Measurements from ENCODE around the gene KCNH1.

KCNH1 gene

DNA sequence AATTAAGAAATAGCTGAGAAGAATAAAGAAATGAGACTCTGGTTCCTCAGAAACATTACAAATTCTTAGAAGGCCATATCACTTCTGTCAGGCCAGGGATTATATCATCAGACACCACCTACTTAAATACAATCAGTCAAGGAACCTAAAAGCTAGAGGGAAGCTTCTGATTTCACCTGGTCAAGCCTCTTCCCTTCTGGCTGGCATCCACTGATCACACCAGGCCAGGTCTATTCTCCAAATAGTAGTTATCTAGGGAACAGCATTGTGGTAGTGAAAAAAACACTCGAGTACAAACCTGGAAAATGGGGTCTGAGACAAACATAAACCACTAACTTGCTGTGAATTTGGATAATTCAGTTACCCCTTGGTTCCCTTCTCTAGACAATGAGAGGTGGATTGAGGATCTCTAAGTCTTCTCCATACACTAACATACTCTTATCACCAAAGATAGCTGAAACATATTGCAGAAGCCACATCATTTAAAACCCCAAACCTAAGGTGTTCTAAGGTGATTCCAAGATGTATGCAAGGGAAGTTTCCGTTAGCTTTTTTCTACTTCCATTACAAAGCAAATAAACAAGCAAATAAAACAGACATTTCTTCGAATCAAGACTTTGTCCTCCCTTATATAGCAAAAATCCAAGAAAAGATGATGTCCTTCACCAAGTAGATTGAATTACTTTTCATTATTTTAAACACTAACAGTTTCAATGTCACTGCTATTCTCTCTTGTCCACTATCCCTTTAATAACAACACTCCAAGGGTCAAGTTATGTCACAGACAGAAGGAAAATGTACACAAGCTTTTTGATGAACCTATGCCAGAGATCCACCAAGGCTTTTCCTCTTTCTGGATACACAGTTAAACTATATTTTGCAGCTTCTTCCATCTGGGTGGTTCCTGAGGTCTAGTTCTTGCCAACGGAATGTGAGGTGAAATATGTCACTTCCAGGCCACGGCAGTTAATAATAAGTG, 212.9 kb downstream of the KCNH1 start:
- no peak for DNase-seq (ENCODE audit: low read depth, low spot score)

DNA sequence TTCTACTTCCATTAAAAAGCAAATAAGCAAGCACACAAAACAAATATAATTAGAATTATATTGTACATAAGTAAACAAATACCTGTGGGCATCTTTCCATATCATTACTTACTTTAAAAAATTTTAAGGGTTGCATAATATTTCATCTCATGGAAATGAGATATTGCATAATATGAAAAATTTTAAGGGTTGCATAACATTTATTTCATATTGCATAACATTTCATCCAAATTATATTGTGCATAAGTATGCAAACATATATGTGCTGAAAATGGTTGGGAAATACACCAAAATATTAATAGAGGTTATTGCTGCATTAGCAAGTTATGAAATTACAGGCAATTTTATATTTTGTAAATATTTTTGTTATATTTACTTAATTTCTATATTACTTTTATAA, 213.7 kb downstream of the KCNH1 start:
- DNase-seq (ENCODE audit: low read depth, low spot score) = no peak

DNA sequence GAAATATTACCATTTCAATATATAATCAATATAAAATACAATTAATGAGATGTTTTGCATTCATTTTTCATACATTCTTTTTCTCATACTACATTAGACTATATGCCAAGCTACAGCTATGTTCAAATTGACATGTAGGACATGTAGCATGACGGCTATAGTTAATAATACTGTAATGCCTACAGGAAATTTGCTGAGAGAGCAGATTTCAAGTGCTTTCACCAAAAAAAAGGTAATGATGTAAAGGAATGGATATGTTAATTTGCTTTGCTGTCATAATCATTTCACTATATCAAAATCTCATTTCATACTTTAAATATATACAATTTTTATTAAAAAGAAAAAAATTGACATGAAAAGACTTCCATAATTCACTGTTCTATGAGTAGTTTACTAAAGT, 215.1 kb downstream of the KCNH1 start:
- DNase-seq (ENCODE audit: low read depth, low spot score) = no peak

DNA sequence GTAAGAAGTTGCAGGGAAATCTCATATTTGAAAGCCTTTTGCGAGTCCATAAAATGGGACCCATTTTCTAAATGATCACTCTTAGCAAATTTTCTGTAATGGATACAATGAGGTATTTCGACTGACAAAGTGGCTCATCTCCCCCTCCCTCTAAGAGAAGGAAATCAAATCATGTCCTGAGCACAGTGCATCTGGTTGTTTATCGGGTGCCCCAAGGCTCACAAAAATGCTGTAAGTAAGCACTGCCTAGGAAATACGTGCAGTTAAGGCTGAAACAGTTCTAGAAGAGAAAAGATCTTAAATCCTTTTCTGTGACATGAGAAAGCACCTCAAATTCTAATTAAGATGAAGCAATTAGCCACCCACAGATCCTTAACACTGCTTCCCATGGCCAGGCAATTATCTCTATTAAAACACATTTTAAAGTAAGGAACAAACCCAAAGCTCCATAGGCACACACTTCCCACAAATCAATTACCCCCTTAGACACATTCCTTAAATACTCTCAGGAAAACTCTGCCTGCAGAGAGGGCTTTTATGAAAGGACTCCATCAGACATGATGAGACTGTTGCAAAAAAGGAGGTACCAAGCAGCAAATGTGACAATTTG, 216.3 kb downstream of the KCNH1 start:
- DNase-seq (ENCODE audit: low read depth, low spot score) = no peak

DNA sequence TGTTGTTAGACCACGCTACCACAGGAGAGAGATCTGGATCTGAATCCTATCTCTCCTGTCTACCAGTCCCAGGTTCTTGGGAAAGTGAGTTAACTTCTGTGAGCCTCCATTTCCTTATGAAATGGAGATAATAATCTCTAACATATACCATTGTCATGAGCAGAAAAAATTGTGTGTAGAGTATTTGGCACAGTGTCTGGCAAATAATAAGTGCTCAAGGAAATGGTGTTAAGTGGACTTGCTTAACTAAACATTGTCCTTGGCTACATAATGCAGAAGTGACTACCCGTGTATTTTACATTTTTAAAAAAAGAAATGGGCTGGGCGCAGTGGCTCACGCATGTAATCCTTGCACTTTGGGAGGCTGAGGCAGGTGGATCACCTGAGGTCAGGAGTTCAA, 217.4 kb downstream of the KCNH1 start:
- DNase-seq (ENCODE audit: low read depth, low spot score) = no peak

- DNase-seq (ENCODE audit: low read depth, low spot score) = no peak
Observed at GRCh38 chr1:210915890-210916507, 217.9 kb downstream of the KCNH1 start.

DNA sequence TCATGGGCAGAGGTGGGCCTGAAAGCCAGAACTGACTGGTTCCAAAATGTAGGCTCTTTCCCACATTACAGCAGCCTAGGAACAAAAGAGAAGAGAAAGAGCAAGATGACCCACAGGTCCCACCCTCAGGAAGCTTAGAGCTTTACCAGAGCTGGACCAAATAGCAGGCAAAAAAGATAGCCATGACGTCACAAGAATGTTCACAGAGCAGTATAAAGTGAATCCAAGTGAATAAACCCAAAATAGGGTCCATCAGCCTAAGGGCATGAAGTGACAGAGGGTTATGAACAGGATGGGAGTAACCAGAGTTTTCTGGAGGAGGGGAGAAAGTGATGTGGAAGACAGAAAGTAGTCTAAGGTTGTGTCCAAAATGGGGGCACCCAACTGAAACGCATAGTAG, 221.2 kb downstream of the KCNH1 start:
- no peak for DNase-seq (ENCODE audit: low read depth, low spot score)

DNA sequence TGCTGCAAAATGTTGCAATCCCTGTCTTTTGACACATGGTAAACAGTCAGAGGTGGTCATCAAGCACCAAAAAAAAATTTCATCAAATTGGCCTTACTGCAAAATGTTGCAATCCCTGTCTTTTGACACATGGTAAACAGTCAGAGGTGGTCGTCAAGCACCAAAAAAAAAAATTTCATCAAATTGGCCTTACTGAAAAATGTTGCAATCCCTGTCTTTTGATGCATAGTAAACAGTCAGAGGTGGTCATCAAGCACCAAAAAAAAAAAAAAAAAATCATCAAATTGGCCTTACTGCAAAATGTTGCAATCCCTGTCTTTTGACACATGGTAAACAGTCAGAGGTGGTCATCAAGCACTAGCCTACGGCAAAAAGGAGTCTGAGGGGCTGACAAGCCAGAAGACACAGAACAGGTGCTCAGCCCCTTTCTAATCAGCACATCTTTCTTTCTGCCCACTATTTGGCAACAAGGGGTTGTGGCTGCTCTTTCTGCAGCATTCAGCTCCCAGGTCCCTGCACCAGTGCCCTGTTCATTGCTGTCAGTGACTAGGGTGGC, 223.8 kb downstream of the KCNH1 start:
- no peak for DNase-seq (ENCODE audit: low read depth, low spot score)

DNA sequence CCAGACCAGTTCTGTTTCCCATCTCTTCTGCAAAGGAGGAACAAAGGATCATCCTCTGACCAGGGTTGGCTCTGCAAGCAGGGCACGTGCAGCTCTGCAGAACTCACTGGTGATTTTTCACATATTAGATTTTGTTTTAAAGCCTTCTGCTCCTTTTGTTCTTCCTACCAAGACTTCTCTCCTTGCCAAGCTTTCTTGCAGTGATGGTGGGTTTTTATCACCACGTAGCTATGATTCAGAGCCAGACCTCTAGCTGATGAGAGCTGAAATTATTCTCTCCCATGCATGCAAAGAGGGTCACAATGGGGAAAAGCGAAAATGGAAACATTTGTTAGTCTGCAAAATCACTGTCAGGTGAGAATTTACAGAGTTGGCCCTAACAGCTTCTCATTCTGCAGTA, 225.2 kb downstream of the KCNH1 start:
- DNase-seq (ENCODE audit: low read depth, low spot score) = no peak

- no peak for DNase-seq (ENCODE audit: low read depth, low spot score)
Observed at GRCh38 chr1:210908257-210908656, 225.7 kb downstream of the KCNH1 start.

- DNase-seq (ENCODE audit: low read depth, low spot score) = no peak
Observed at GRCh38 chr1:210907251-210907805, 226.6 kb downstream of the KCNH1 start.

DNA sequence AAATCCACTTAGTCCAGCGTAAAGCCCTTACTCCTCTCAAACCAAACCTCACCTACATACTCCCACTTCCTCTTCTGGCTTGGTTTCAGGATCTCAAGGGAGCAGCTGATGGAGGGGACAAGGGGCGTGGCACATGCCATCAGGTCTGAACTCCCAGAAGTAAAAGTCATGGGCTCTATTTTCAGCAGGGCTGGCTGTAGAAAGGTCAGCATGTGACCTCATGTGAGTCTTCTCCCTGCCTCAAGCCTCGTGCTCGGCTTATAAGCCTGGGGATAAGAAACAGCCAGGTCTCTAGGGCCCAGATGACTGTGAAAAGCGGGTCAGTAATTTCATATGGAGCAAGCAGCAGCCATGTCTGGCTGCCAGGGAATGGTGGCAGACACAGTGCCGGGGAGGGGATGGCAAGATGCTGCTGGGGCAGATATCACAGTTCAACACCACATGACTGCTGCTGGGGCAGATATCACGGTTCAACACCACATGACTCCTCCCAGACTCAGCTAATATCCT, 227.9 kb downstream of the KCNH1 start:
- DNase-seq (ENCODE audit: low read depth, low spot score) = no peak

DNA sequence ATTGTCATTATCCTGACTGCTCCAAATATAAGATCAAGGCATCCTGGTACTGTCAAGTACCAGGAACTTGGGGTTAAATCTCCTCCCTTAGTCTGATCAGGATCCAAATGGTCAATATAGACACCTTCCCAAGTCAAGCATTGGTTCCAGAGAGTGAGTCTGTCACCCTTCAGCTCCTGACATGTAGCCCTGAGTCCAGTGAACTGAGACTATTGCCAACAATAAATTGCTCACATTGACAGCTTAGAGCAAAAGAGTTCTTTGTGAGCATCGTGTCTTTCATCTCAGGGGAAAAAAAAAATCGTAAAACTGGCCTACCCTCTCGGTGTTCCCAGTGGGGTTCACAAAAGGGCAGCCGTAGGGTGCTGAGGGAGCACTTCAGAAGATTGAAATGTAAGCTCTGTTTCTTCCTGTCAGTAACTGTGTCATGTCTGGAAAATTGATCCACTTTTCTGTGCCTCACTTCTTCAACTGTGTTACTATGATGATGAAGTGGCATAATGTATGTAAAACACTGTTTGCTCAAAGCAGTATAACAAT, 228.5 kb downstream of the KCNH1 start:
- DNase-seq (ENCODE audit: low read depth, low spot score) = no peak

- DNase-seq (ENCODE audit: low read depth, low spot score) = no peak
Observed at GRCh38 chr1:210901981-210902770, 231.8 kb downstream of the KCNH1 start.

DNA sequence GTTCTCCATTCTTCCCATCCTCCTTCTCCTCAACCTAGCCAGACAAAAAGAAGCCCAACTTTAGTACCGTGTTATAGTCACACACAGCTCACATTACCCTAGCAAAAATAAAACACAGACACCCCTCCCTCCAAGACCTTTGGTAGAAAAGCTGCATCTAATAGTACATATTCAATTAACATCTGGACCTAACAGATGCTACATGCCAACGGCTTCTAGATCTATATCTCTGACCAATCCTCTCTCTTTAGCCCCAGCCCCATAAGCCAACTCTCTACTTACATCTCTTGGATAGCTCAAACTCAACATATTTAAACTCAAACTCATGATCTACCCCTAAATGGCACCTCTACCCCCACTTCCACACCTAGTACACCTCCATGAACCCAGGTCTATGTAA, 233.1 kb downstream of the KCNH1 start:
- DNase-seq (ENCODE audit: low read depth, low spot score) = no peak

GRCh38 chr1:210900079-210900478, 233.9 kb downstream of the KCNH1 start:
- no peak for DNase-seq (ENCODE audit: low read depth, low spot score)

DNA sequence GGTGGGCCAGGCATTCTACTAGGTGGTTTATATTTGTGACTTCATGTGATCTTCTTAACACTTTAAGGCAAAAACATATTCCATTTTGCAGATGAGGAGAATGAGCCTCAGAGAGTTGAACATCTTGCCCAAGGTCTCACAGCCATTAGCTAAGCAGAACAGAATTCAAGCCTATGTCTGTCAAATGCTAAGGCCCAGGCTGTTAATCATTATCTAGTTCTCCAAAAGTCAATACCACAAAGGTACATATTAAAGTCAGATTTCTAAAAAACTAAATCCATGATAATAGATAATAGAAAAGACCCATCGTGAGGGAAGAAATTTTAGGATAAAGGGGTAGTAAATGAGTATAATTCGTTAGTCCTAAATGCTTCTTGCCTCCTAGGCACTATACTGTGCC, 234.3 kb downstream of the KCNH1 start:
- no peak for DNase-seq (ENCODE audit: low read depth, low spot score)

DNA sequence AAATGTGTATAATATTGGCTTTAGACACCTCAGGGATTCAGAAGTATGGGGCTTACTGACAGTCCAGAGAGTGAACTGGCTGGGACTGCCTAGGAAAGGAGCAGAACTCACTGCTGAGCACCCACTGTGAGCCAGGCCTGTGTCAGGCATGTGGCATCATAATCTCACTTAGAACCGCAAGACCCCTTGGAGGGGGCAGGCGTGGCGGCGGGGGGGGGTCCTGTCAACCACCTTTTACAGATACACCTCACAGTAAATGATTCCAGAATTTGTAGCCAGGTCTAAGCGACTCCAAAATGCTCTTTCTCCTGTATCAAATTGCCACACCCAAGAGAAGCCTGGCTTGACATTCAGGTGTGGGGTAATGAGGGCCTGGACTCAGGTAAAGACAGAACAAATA, 235.5 kb downstream of the KCNH1 start:
- DNase-seq (ENCODE audit: low read depth, low spot score) = no peak

- no peak for DNase-seq (ENCODE audit: low read depth, low spot score)
Observed at GRCh38 chr1:210883821-210884220, 250.1 kb downstream of the KCNH1 start.

DNA sequence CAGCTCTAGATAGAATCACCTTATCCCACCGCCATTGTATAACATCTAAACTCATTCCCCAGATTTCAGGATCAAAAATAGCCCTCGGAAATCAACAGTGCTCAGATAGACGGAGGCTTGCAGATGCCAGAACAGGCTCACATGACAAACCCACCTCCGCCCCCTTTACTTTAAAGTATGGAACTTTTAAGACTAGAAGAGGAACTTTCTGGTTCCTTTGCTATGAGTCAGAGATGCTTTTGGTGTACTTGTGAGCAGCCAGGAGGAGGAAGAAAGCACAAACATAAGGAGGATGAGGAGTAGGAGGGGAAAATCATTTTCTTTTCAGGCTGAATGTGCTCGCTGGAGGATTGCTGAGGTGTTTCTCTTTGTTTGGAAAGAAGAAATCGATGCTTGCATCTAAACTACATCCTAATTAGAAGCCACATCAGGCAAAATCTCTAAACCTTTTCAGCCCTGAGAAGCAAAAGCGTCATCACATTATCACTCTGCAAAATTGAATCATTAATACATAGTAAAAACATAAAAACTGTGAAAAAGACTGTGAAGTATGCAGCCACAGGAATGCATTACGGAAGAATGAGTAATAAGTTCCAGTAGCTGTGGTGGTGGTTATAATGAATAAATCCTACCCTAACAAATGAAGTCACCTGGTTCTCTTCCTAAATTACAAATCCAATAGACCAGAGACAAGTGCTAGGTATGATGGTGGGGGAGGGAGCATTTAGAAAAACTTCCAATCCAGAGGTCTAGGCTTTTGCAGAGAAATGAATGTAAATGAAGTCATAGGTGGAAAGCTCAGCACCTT, 251.3 kb downstream of the KCNH1 start:
- DNase-seq (ENCODE audit: low read depth, low spot score) = no peak
